B cell (primary cell): ENCODE data around the gene UBAC2. TPM values are rescaled to one million over a fixed set of nuclear protein-coding genes. Genes with fewer than 3 reads are reported as not detected.

Experiments used
- ATAC-seq: fragments of 200-7000 bp; cut with Tn5 transposase; one replicate; pipeline ENCODE4 v1.10.0; 2021; ENCODE audit warnings: low read depth, mild to moderate bottlenecking, moderate number of reproducible peaks, moderate library complexity
- CTCF ChIA-PET: fragments of 350-600 bp; sonication (Branson Sonifier 250); formaldehyde crosslinking; loops from one replicate; lab custom pipeline; 2021; ENCODE audit warnings: antibody characterized with exemption, inconsistent platforms; lab: Charles Lee
- POLR2A ChIA-PET: fragments of 350-600 bp; sonication (Branson Sonifier 250); formaldehyde crosslinking; loops from one replicate; lab custom pipeline; 2021; ENCODE audit warnings: antibody characterized with exemption; lab: Charles Lee
- DNase-seq: peaks from one replicate; pipeline ENCODE4 v3.0.0; 2013
- H2AFZ ChIP-seq: 2 replicates; pipeline ENCODE4 v1.6.1; 2012; ENCODE audit warnings: mild to moderate bottlenecking, low read depth, low read length; ENCODE audit not compliant: insufficient read depth, poor library complexity, severe bottlenecking
- H3K27ac ChIP-seq, 2 donors: 1 replicate in 1 of 2; 2 replicates in 1 of 2; pipeline ENCODE4 v1.5.1; 2012 to 2013; ENCODE audit warnings: low read length in 2 of 2, mild to moderate bottlenecking in 2 of 2, moderate library complexity in 1 of 2
- H3K27me3 ChIP-seq, 4 experiments: fragments of 200-600 bp in 1 of 4; sonication (generic) in 1 of 4; replicated peaks in 1 of 4; 1 replicate in 2 of 4; 2 replicates in 2 of 4; pipeline versions ENCODE4 v1.6.1 to v1.7.0; 2013 to 2016; ENCODE audit warnings: low read length in 3 of 4, mild to moderate bottlenecking in 2 of 4, mixed read lengths in 1 of 4, moderate library complexity in 1 of 4; ENCODE audit not compliant: insufficient read depth in 4 of 4, control insufficient read depth in 3 of 4; ENCODE audit errors: control extremely low read depth in 1 of 4
- H3K36me3 ChIP-seq, 2 experiments: replicated peaks in 1 of 2; 1 replicate in 1 of 2; 2 replicates in 1 of 2; pipeline versions ENCODE4 v1.6.1 to v1.7.1; 2013; ENCODE audit warnings: low read length in 1 of 2; ENCODE audit not compliant: insufficient read depth in 2 of 2, control insufficient read depth in 1 of 2; ENCODE audit errors: control extremely low read depth in 1 of 2, extremely low read depth in 1 of 2
- H3K4me1 ChIP-seq, 2 donors: fragments of 200-600 bp in 1 of 2; sonication (generic) in 1 of 2; 1 replicate in 1 of 2; 2 replicates in 1 of 2; pipeline versions ENCODE4 v1.5.1 to v1.6.1; 2013 to 2017; ENCODE audit warnings: low read length in 2 of 2; ENCODE audit not compliant: control insufficient read depth in 2 of 2, insufficient read depth in 2 of 2
- H3K4me2 ChIP-seq: replicated peaks from 2 replicates; pipeline ENCODE3; 2012; ENCODE audit warnings: mild to moderate bottlenecking, low read depth, low read length; ENCODE audit not compliant: poor library complexity, severe bottlenecking
- H3K4me3 ChIP-seq, 5 experiments: fragments of 200-600 bp in 1 of 5; sonication (generic) in 1 of 5; 1 replicate in 3 of 5; 2 replicates in 2 of 5; pipeline versions ENCODE4 v1.5.1 to v1.7.0; 2011 to 2016; ENCODE audit warnings: low read length in 4 of 5, mild to moderate bottlenecking in 4 of 5, low read depth in 2 of 5, control low read depth in 1 of 5, moderate library complexity in 1 of 5; ENCODE audit not compliant: insufficient read depth in 1 of 5; ENCODE audit errors: control extremely low read depth in 1 of 5, extremely low read depth in 1 of 5
- H3K79me2 ChIP-seq: fragments of 200-600 bp; sonication (generic); one replicate; pipeline ENCODE4 v1.6.0; 2016; ENCODE audit warnings: low read length; ENCODE audit not compliant: control insufficient read depth, insufficient read depth
- H3K9ac ChIP-seq: fragments of 200-600 bp; sonication (generic); 2 replicates; pipeline ENCODE4 v1.6.1; 2017; ENCODE audit warnings: mild to moderate bottlenecking, low read length, moderate library complexity
- H3K9me3 ChIP-seq, 3 donors: one replicate each; pipeline versions ENCODE4 v1.6.1 to v1.7.1; 2013; ENCODE audit warnings: low read length in 2 of 3; ENCODE audit not compliant: control insufficient read depth in 2 of 3, insufficient read depth in 1 of 3; ENCODE audit errors: control extremely low read depth in 1 of 3
- H4K20me1 ChIP-seq: 2 replicates; pipeline ENCODE4 v1.6.0; 2012; ENCODE audit warnings: mild to moderate bottlenecking, low read length; ENCODE audit not compliant: insufficient read depth, control insufficient read depth, poor library complexity, severe bottlenecking
- H3K27ac Mint-ChIP-seq: one replicate; pipeline ENCODE4 v1.8.0; 2021; ENCODE audit warnings: mixed read lengths
- H3K27me3 Mint-ChIP-seq: one replicate; pipeline ENCODE4 v1.8.0; 2021; ENCODE audit warnings: mixed read lengths
- H3K4me1 Mint-ChIP-seq: one replicate; pipeline ENCODE4 v1.8.0; 2021; ENCODE audit warnings: mixed read lengths
- H3K4me3 Mint-ChIP-seq: one replicate; pipeline ENCODE4 v1.8.0; 2021; ENCODE audit warnings: mixed read lengths
- H3K9me3 Mint-ChIP-seq: one replicate; pipeline ENCODE4 v1.8.0; 2022; ENCODE audit warnings: mixed read lengths; ENCODE audit not compliant: insufficient read depth
- EZH2 ChIP-seq: IDR thresholded peaks from 2 replicates; pipeline ENCODE4 v1.6.1; 2012; ENCODE audit warnings: borderline replicate concordance, low read depth, mild to moderate bottlenecking, moderate library complexity, low read length; ENCODE audit not compliant: insufficient read depth, poor library complexity, severe bottlenecking
- WGBS: methylation state at CpG from one replicate; pipeline ENCODE4 v1.1.5; 2013; ENCODE audit warnings: missing lambda C conversion rate; ENCODE audit not compliant: insufficient coverage; 5-methylcytosine and 5-hydroxymethylcytosine counted together
- intact Hi-C: fragments of 100-400 bp; cut with micrococcal nuclease; formaldehyde crosslinking; loops from one replicate; pipeline ENCODE4 v1.10.0; 2022
- polyA plus RNA-seq: library from polyadenylated mRNA; depleted of rRNA; stranded (reverse); fragments of >200 nt; gene quantifications from 2 replicates; pipeline ENCODE4 v1.2.3, GENCODE V29; 2012
- total RNA-seq, 2 donors: library from RNA; stranded (reverse); fragments of 120-200 nt in 1 of 2; gene quantifications; 1 replicate in 1 of 2; 2 replicates in 1 of 2; pipeline versions ENCODE4 v1.2.3 to v1.2.4, GENCODE V29; 2013 to 2022
- TF ChIP-seq, protein P1 (sequence below): fragments of 200-600 bp; IDR thresholded peaks from one replicate; pipeline ENCODE4 v1.8.0; 2022; ENCODE audit warnings: antibody characterized with exemption, mild to moderate bottlenecking

The UBAC2 gene
- total and polyA plus RNA-seq, 2 donors (not counting 1 experiment from before 2014, with no cell fraction given): 56.3 to 60.8 TPM

DNA sequence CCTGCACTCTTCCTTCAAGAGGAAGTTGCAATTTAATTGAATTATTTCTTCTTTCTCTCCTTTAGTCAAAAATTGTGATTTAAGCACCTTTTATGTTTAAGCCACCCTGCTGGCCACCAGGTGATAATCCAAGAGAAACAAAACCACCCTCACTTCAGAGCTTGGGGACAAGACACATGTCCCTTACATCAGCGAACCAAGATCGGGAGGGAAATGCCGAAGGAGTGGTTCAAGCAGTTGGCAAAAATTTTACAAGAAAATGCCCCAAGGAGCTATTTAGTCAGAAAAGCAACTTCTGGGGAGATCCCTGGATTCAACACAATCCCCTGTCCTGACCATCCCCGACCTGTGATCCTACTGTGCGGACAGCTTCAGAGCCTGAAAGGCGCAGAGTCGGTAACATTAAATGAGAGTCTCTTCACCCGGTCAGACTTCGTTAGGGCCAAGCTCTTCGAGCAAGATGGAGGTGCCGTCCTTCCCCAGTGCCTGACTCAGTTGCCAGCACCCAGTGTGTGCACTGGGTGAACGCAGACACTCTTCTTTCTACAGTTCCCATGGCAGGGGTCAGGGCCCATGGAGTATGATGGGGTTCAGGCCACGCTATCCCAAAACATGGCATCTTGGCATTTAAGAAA, 222.0 kb downstream of the UBAC2 start:
- Histone ChIP-seq H3K79me2 (peaks cover 6% of the 10 kb centered on the region), H3K27me3 (no peaks in the 10 kb centered on the region), H3K4me3 (no peak overlapping the region), H3K9ac (no peak overlapping the region), H3K4me1 (peaks cover 84 to 94% of the 10 kb centered on the region in 2 donors), H4K20me1 (no peaks in the 10 kb centered on the region), H3K4me2 (peak overlapping the region; percentile 39), H2AFZ (no peak overlapping the region), H3K36me3 (no peaks in the 10 kb centered on the region), H3K27ac (no peak overlapping the region), H3K9me3 (peaks cover 0 to 5% (median 0%) of the 10 kb centered on the region in 3 donors)
- DNase-seq (no peak), ATAC-seq (no peak)
- H3K9me3 Mint-ChIP-seq: no peaks in the 10 kb centered on the region
- TF ChIP-seq, protein P1, sequence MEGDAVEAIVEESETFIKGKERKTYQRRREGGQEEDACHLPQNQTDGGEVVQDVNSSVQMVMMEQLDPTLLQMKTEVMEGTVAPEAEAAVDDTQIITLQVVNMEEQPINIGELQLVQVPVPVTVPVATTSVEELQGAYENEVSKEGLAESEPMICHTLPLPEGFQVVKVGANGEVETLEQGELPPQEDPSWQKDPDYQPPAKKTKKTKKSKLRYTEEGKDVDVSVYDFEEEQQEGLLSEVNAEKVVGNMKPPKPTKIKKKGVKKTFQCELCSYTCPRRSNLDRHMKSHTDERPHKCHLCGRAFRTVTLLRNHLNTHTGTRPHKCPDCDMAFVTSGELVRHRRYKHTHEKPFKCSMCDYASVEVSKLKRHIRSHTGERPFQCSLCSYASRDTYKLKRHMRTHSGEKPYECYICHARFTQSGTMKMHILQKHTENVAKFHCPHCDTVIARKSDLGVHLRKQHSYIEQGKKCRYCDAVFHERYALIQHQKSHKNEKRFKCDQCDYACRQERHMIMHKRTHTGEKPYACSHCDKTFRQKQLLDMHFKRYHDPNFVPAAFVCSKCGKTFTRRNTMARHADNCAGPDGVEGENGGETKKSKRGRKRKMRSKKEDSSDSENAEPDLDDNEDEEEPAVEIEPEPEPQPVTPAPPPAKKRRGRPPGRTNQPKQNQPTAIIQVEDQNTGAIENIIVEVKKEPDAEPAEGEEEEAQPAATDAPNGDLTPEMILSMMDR: no peak
- no peak for TF ChIP-seq EZH2
- H3K27me3 Mint-ChIP-seq: no peaks in the 10 kb centered on the region
- peak overlapping the region; percentile 53 for H3K27ac Mint-ChIP-seq
- ChIA-PET CTCF (interaction anchor here (1.0 to 7.7 kb wide), 5 partner anchors 12 to 246 kb away, joined by 4 to 93 read pairs (median 10); no protein-coding TSS in a partner anchor), POLR2A (interaction anchor here (0.9 kb wide), 1 partner anchor 14 kb away, joined by 3 read pairs; no protein-coding TSS in a partner anchor)
- 99% methylated on average over 12 of the region's 13 CpGs for WGBS
- H3K4me1 Mint-ChIP-seq: peaks cover 77% of the 10 kb centered on the region
- intact Hi-C loops: no loop called here
- peak overlapping the region; percentile 68 for H3K4me3 Mint-ChIP-seq
